GM19372 (cell line): ENCODE results near the gene ISCU.
"Not testable (repeated sequence)": the region's sequence is repeated elsewhere in the genome, so short reads cannot be mapped to it uniquely, and the experiment has no call there.

Experiments
- ATAC-seq: cut with Tn5 transposase; IDR thresholded peaks from one replicate; pipeline ENCODE4 v1.9.1; 2021; ENCODE audit warnings: mild to moderate bottlenecking, low read depth, moderate library complexity; ENCODE audit not compliant: unreplicated experiment

Gene ISCU

DNA sequence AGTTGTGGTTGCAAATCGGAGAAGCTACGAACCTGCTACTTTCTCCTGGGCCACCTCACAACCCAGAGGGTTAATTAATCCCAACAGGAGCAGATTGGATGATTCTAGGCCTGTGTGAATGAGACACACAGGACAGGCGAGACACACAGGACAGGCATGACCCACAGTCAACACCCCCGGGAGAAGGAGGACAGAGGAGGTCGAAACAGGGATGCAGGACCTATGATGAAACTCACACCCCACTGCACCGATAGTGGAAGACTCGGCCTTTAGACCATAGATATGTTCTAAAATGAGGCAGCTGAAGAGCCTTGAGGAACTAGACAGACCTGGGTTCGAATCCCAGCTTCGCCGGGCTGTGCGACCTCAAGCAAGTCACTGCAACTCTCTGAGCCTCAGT, 23.9 kb downstream of the ISCU start:
- no peak for ATAC-seq

GRCh38 chr12:108587826-108588225, 25.4 kb downstream of the ISCU start:
- ATAC-seq = no peak

DNA sequence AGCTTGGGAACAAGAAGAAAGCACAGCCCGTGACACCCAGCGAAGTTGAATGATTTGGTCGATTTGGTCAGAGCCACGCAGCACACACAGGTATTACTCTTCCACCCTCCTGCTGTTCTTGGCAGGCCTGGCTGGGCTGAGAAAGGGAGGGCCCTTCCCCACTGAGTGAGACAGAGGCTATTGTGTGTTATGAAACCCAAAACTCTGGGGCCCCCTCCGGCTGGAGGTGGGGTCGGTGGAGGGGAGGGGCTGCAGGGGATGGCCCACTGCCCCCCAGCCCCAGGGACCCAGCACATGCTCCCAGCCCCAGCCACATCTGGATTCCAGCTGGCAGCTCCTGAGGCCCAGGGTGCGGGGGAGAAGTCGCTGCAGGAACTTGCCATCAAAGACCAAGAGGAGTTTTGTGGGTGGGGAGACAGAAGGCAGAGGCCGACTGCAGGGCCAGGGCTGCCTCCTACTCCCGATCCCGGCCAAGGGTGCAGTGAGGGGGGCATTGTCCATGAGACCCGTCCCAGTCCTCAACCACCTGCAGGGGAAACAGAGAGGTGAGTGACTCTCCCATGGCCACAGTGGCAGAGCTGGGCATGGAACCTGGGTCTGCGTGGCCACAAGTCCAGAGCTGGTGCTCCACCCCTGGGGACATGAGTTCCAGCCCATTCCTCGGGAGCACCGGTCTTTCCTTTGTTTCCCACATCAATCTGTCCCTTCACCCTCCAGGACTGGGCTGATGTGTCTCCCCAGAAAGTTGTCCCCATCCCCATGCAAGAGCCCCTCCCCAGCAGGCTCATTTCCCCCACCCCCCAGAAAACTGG, 26.8 kb downstream of the ISCU start:
- ATAC-seq = no peak

GRCh38 chr12:108589840-108590229, 27.4 kb downstream of the ISCU start:
- ATAC-seq = no peak

- ATAC-seq = not testable (repeated sequence)
Measured at GRCh38 chr12:108590463-108590862, 28.1 kb downstream of the ISCU start.

- ATAC-seq = no peak
Measured at GRCh38 chr12:108591267-108591980, 29.0 kb downstream of the ISCU start.

DNA sequence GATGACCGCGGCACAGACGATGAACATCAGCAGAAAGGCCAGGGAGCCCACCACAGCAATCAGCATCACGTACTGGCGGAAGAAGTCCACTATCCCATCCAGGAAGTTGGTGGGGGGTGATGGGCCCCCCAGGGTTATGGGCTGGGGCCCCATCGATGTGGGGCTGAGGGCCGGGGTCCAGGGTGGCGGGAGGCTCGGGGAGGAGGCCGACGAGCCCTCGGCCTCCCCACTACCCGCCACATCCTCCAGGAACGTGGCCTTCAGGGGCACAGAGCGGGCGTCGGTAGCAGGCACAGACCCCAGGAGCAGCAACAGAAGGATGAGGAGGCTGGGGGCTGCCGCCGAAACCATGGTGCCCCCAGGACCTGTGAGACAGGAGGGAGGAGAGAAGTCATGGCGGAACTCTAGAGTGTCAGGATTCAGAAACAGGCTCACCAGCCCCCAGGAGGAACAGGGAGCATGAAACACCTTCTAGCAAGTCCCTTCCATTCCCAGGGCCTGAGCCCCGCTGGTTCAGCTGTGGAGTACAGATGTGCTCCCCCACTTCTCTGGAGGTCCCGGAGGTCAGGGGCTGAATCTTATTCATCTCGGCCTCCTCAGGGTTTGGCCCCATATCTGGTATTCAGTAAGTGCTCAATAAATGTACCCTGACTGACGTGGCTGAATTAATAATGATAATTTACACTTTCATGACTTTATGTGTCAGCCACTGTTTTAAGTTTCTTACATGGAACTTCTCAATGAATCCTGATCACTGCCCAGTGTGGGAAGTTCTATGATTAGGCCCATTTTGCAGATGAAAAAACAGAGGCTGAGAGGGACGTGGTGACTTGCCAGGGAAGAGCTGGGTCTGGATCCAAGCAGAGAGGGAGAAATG, 29.9 kb downstream of the ISCU start:
- no peak for ATAC-seq

- ATAC-seq = no peak
Measured at GRCh38 chr12:108594323-108594903, 32.0 kb downstream of the ISCU start.

DNA sequence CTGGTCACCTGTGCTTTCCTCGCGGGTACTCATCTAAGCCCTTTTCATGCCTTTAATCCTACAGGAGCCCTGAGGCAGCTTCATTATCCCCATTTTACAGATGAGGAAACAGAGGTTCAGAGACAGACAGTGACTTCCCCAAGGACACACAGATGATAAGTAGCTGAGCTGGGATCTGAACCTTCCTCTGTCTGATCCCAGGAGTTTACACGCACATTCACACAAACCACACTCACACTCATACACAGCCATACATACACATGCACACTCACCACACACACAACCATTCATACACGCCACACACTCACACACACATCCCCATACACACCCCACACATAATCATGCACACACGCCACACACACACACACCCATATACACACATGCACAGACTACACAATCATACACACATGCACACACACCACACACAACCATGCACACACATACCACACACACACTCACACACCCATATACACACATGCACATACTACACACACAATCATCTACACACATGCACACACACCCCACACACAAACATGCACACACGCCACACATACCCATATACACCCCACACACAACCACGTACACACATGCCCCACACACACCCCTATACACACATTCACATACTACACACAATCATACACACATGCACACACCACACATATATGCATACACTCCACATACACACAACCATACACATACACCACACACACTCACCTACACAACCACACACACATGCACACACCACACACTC, 32.7 kb downstream of the ISCU start:
- ATAC-seq = no peak

DNA sequence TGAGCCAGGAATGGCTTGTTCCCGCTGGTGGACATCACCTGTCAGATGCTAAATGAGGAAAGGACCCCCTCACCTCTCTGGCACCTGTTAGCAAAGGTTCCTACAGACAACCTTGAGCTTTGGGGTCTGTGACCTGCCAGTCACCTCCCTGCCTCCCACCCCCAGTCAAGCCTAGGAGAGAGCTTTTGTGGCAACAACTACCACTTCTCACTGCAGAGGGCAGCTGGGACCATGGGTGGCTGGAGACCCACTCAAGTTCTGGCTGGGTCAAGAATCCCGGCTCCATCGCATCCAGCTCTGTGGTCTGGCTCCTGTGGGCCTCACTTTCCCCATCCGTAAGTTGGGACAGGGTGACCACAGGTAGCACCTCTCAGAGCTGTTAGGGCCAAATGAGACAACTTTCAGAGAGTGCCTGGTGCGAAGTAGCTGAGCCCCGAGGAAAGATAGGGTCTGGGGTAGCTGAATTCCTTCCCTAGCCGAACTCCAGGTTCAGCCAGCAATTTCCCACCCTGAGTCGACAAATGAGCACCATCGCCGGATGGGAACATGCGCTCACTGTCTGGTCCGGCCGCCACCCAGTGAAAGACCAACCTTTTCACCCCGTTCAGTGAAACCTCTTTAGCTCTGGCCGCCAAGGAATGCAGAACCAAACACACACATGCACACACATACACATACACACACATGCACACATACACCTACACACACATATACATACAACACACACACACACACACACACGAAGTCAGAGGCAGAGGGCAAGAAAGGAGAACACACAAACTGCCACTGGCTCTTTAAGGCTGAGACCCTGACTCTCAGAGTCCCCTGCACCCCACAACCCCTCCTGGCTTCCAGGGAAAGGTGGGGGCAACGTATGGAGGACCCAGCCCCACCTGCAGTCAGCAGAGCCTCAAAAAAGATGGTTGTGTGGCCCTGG, 33.6 kb downstream of the ISCU start:
- no peak for ATAC-seq

DNA sequence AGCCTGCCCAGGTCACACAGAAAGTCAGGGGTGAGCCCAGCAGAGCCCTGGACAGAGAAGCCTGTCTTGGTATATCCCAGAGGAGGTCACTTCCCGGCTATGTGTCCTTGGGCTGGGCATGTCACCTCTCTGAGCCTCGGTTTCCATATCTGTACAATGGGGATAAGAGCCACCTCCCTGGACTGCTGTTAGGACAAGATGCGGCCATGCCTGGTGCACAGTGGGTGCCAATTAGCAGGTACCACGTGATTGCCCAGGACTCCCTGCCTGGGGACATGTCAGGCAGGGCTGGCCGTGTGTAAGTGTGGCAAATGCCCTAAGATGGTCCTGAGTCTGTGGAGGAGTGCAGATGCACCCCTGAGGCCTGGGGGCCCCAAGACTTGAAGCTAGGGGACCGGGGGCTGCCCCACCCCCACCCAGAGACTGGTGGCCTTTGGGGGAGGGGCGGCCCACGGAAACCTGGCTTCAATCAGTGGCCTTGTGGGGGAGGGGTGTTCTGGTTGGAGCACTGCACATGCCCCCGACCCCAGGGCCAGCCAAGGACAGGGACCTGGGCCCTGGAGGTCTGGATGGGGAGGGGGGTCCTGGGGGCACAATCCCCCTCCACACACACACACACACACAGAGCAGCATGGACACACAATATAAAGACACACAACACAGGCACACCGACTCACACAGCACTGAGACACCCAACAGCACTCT, 34.6 kb downstream of the ISCU start:
- ATAC-seq = no peak

- ATAC-seq = no peak
Measured at GRCh38 chr12:108597559-108598471, 35.4 kb downstream of the ISCU start, which contains the start of gene TMEM119. Gene TMEM119, minus strand, starts transcription at chr12:108598084. Its CDS starts 5,701 bp downstream, at chr12:108592383.

GRCh38 chr12:108598553-108599250, 36.3 kb downstream of the ISCU start:
- no peak for ATAC-seq

- ATAC-seq = no peak
Measured at GRCh38 chr12:108599541-108599940, 37.1 kb downstream of the ISCU start.

DNA sequence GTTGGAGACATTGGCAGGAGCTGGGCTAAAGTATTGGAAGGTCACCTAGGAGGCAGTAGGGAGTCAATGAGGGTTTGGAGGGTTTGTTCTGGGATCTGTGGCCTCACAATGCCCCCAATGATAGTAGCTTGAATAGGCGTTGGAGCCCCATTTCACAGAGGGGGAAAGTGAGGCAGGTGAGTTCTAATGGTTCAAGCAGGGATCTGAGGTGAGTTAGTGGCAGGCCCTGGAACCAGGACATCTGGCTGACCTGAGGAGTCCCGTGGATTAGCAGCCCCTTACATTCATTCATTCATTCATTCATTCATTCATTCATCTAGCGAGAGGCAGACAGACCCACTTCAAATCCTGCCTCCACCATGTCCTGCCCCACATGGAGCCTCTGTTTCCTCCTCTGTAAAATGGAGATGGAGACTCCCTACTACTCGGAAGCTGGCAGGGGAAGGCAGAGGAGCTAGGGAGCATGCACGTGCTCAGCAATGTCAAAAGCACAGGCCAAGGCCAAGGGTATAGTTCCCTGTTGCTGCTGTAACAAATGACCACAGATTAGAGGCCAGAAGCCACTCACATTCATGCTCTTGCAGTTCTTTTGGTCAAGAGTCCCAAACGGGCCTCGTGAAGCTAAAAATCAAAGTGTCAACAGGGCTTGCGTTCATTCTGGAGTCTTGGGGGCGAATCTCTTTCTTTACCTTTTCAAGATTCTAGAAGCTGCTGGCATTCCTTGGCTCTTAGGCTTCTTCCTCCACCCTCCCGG, 37.7 kb downstream of the ISCU start:
- no peak for ATAC-seq

GRCh38 chr12:108600702-108601007, 38.3 kb downstream of the ISCU start:
- no peak for ATAC-seq
